NT2/D1 (cell line): Measurements from ENCODE around the gene KRTAP10-6.

Source experiments
- YY1 ChIP-seq: IDR thresholded peaks from 2 replicates; pipeline ENCODE4 v1.6.1; 2011; ENCODE audit not compliant: insufficient read length, insufficient read depth
- ZNF274 ChIP-seq: IDR thresholded peaks from 2 replicates; pipeline ENCODE4 v1.6.1; 2011; ENCODE audit warnings: mild to moderate bottlenecking, low read depth, low read length

- TF ChIP-seq ZNF274 (no peak), YY1 (no peak)
These were observed 13.8 kb downstream of the KRTAP10-6 start for GRCh38 chr21:44578371-44579055.
